ENCODE data around the gene PML.

The PML gene

GRCh38 chr15:73985101-73985873 is 9.2 kb upstream of the PML start:
- DNase-seq (ENCODE audit: low read depth) = peak; percentile 77
- TF ChIP-seq CTCF (conservative IDR thresholded peaks at IDR 0.05; ENCODE audit: control insufficient read depth, insufficient read depth, low read depth, low read length) = no peak
- H3K4me3 ChIP-seq (ENCODE audit: control insufficient read depth, low read depth, low read length) = no peak overlapping the region

GRCh38 chr15:73986055-73986775 is 8.3 kb upstream of the PML start:
- no peak overlapping the region for H3K4me3 ChIP-seq (ENCODE audit: control insufficient read depth, low read depth, low read length)
- DNase-seq (ENCODE audit: low read depth) = peak; percentile 42
- no peak for TF ChIP-seq CTCF (conservative IDR thresholded peaks at IDR 0.05; ENCODE audit: control insufficient read depth, insufficient read depth, low read depth, low read length)

GRCh38 chr15:73986776-73987056 is 7.8 kb upstream of the PML start:
- no peak overlapping the region for H3K4me3 ChIP-seq (ENCODE audit: control insufficient read depth, low read depth, low read length)
- TF ChIP-seq CTCF (conservative IDR thresholded peaks at IDR 0.05; ENCODE audit: control insufficient read depth, insufficient read depth, low read depth, low read length) = no peak
- DNase-seq (ENCODE audit: low read depth) = no peak

- DNase-seq (ENCODE audit: low read depth) = no peak
- H3K4me3 ChIP-seq (ENCODE audit: control insufficient read depth, low read depth, low read length) = no peak overlapping the region
- TF ChIP-seq CTCF (conservative IDR thresholded peaks at IDR 0.05; ENCODE audit: control insufficient read depth, insufficient read depth, low read depth, low read length) = no peak
These were observed 7.3 kb upstream of the PML start for GRCh38 chr15:73987250-73987649.

GRCh38 chr15:73987681-73988444 is 6.7 kb upstream of the PML start:
- peak; percentile 31 for DNase-seq (ENCODE audit: low read depth)
- TF ChIP-seq CTCF (conservative IDR thresholded peaks at IDR 0.05; ENCODE audit: control insufficient read depth, insufficient read depth, low read depth, low read length) = no peak
- H3K4me3 ChIP-seq (ENCODE audit: control insufficient read depth, low read depth, low read length) = no peak overlapping the region

- H3K4me3 ChIP-seq (ENCODE audit: control insufficient read depth, low read depth, low read length) = no peak overlapping the region
- no peak for TF ChIP-seq CTCF (conservative IDR thresholded peaks at IDR 0.05; ENCODE audit: control insufficient read depth, insufficient read depth, low read depth, low read length)
- DNase-seq (ENCODE audit: low read depth) = no peak
These were observed 6.0 kb upstream of the PML start for GRCh38 chr15:73988445-73988969.

Data from fibroblast of mammary gland (primary cell).